HEK293 (cell line): ENCODE results near the gene RFLNA.
A peak's percentile ranks its signal among the peaks of the same experiment; 100 is the strongest.

ENCODE experiments used
- CTCF ChIA-PET: fragments of 350-600 bp; formaldehyde crosslinking; extraction: SDS; loops from one replicate; lab custom pipeline; 2021; ENCODE audit warnings: antibody characterized with exemption; lab: Yijun Ruan, JAX
- POLR2A ChIA-PET: fragments of 300-600 bp; formaldehyde crosslinking; extraction: SDS; loops from one replicate; lab custom pipeline; 2020; ENCODE audit warnings: antibody characterized with exemption, inconsistent platforms; lab: Yijun Ruan, JAX
- H3K27ac ChIP-seq: fragments of 200-500 bp; sonication (Bioruptor generic); 2 replicates; pipeline ENCODE4 v1.5.1; 2014; ENCODE audit warnings: low read depth, low read length, control low read depth, inconsistent platforms; ENCODE audit errors: extremely low read depth
- H3K36me3 ChIP-seq, 2 experiments: fragments of 200-500 bp in 1 of 2; sonication (Bioruptor generic) in 1 of 2; 1 replicate in 1 of 2; 2 replicates in 1 of 2; pipeline ENCODE4 v1.5.1; 2014 to 2017; ENCODE audit warnings: inconsistent platforms in 2 of 2, low read length in 2 of 2; ENCODE audit not compliant: control insufficient read depth in 2 of 2, insufficient read depth in 1 of 2
- H3K4me1 ChIP-seq: fragments of 200-500 bp; sonication (Bioruptor generic); 2 replicates; pipeline ENCODE4 v1.5.1; 2014; ENCODE audit warnings: mild to moderate bottlenecking, low read length, inconsistent platforms; ENCODE audit not compliant: control insufficient read depth, insufficient read depth
- H3K4me3 ChIP-seq: 2 replicates; pipeline ENCODE4 v1.5.1; 2011; ENCODE audit warnings: low read depth, mild to moderate bottlenecking, control low read depth, low read length, moderate library complexity
- H3K9me3 ChIP-seq: fragments of 200-500 bp; sonication (Bioruptor generic); 2 replicates; pipeline ENCODE4 v1.5.1; 2014; ENCODE audit warnings: low read depth, low read length, inconsistent platforms; ENCODE audit not compliant: control insufficient read depth, insufficient read depth
- BCL11A ChIP-seq: fragments of 450-650 bp; formaldehyde crosslinking; IDR thresholded peaks from 2 replicates; pipeline ENCODE4 v1.5.1; 2016; ENCODE audit warnings: low read depth, missing biosample characterization, missing genetic modification characterization
- BCL11B ChIP-seq: fragments of 450-650 bp; formaldehyde crosslinking; IDR thresholded peaks from 2 replicates; pipeline ENCODE4 v1.5.1; 2016; ENCODE audit warnings: low read depth, missing biosample characterization, missing genetic modification characterization
- EGR2 ChIP-seq: fragments of 450-650 bp; formaldehyde crosslinking; IDR thresholded peaks from 2 replicates; pipeline ENCODE4 v1.5.1; 2016; ENCODE audit warnings: low read depth, missing biosample characterization, missing genetic modification characterization
- GLI2 ChIP-seq: fragments of 450-650 bp; formaldehyde crosslinking; IDR thresholded peaks from 2 replicates; pipeline ENCODE4; 2017; ENCODE audit warnings: missing biosample characterization, missing genetic modification characterization, low read depth, borderline replicate concordance
- GLI4 ChIP-seq: fragments of 450-650 bp; formaldehyde crosslinking; IDR thresholded peaks from 2 replicates; pipeline ENCODE4 v1.5.1; 2016; ENCODE audit warnings: missing biosample characterization, missing genetic modification characterization
- HIC1 ChIP-seq: fragments of 450-650 bp; formaldehyde crosslinking; IDR thresholded peaks from 2 replicates; pipeline ENCODE4 v1.5.1; 2016; ENCODE audit warnings: missing biosample characterization, missing genetic modification characterization
- ZBTB8A ChIP-seq: fragments of 450-650 bp; formaldehyde crosslinking; IDR thresholded peaks from 2 replicates; pipeline ENCODE4 v1.5.1; 2016; ENCODE audit warnings: missing biosample characterization, missing genetic modification characterization
- ZFHX2 ChIP-seq: fragments of 450-650 bp; formaldehyde crosslinking; conservative IDR thresholded peaks from 2 replicates; pipeline ENCODE4 v1.5.1; 2016; ENCODE audit warnings: missing biosample characterization, missing genetic modification characterization
- ZNF26 ChIP-seq: fragments of 450-650 bp; formaldehyde crosslinking; IDR thresholded peaks from 2 replicates; pipeline ENCODE4 v1.5.1; 2016; ENCODE audit warnings: missing biosample characterization, missing genetic modification characterization
- ZNF530 ChIP-seq: fragments of 450-650 bp; formaldehyde crosslinking; IDR thresholded peaks from 2 replicates; pipeline ENCODE4 v1.5.1; 2016; ENCODE audit warnings: low read depth, missing biosample characterization, missing genetic modification characterization
- ZNF580 ChIP-seq: fragments of 450-650 bp; formaldehyde crosslinking; IDR thresholded peaks from 2 replicates; pipeline ENCODE4 v1.5.1; 2016; ENCODE audit warnings: missing biosample characterization, missing genetic modification characterization
- ZNF585B ChIP-seq: fragments of 450-650 bp; formaldehyde crosslinking; IDR thresholded peaks from 2 replicates; pipeline ENCODE4 v1.5.1; 2016; ENCODE audit warnings: missing biosample characterization, missing genetic modification characterization
- ZNF629 ChIP-seq: fragments of 450-650 bp; formaldehyde crosslinking; IDR thresholded peaks from 2 replicates; pipeline ENCODE4 v1.5.1; 2017; ENCODE audit warnings: missing biosample characterization, missing genetic modification characterization
- TF ChIP-seq, protein P1 (sequence below): fragments of 450-650 bp; formaldehyde crosslinking; IDR thresholded peaks from 2 replicates; pipeline ENCODE4 v1.5.1; 2016; ENCODE audit warnings: missing biosample characterization, missing genetic modification characterization
- TF ChIP-seq, protein P2 (sequence below): fragments of 450-650 bp; formaldehyde crosslinking; IDR thresholded peaks from 2 replicates; pipeline ENCODE4 v1.5.1; 2016; ENCODE audit warnings: missing biosample characterization, missing genetic modification characterization, borderline replicate concordance

The RFLNA gene

GRCh38 chr12:124302241-124302806 lies 7.4 kb downstream of the RFLNA start:
- ChIA-PET CTCF (interaction anchor here (0.6 kb wide), 1 partner anchor 230 kb away, joined by 3 read pairs; no protein-coding TSS in a partner anchor), POLR2A (no interaction called here)
- Histone ChIP-seq H3K27ac (no peak overlapping the region), H3K36me3 (no peaks in the 10 kb centered on the region), H3K4me3 (no peak overlapping the region), H3K4me1 (no peaks in the 10 kb centered on the region), H3K9me3 (no peaks in the 10 kb centered on the region)
- TF ChIP-seq ZNF580 (tag by site-specific recombination) = no peak
- TF ChIP-seq BCL11A = peak; percentile 79; the same call in 1 of the 2 replicates

DNA sequence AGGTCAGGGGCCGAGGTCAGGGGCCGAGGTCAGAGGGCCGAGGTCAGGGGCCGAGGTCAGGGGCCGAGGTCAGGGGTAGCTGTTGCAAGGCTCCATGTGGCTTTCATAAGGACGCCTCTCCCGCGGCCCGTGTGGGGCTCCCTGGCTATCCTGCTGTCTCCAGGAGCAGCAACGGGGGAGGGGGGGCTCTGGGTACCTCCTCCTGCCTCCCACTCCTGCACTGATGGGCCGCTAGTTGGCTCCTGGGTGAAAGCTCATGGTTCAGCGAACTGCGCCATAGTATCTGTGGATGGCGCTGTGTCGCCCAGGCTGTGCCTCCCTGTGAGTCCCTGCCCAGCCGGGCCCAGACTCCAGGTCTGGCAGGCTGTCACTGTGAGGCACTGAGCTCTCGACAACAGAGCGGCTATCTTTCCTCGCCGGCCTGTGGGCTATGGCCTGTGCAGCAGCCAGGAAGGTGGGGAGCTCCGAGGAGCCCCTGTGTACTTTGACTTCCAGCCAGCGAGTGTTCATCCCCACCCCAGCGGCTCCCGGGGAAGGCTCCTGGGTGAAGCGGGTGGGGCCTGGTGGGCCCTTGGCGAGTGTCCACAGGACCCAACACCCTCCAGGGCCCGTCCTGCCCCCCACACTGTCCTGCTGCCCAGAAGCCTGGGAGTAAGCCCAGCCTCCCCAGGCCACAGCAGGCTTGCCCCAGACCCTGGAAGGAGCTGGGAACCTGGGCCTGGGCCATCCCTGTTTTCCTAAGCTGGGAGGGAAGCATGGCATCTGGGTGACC lies 8.1 kb downstream of the RFLNA start:
- Histone ChIP-seq H3K4me3 (no peak overlapping the region), H3K36me3 (no peaks in the 10 kb centered on the region), H3K9me3 (no peaks in the 10 kb centered on the region), H3K4me1 (no peaks in the 10 kb centered on the region), H3K27ac (no peak overlapping the region)
- POLR2A ChIA-PET = no interaction called here
- CTCF ChIA-PET = no interaction called here
- TF ChIP-seq BCL11B (tag by site-specific recombination) (peak; percentile 84), ZNF629 (tag by site-specific recombination) (no peak)

DNA sequence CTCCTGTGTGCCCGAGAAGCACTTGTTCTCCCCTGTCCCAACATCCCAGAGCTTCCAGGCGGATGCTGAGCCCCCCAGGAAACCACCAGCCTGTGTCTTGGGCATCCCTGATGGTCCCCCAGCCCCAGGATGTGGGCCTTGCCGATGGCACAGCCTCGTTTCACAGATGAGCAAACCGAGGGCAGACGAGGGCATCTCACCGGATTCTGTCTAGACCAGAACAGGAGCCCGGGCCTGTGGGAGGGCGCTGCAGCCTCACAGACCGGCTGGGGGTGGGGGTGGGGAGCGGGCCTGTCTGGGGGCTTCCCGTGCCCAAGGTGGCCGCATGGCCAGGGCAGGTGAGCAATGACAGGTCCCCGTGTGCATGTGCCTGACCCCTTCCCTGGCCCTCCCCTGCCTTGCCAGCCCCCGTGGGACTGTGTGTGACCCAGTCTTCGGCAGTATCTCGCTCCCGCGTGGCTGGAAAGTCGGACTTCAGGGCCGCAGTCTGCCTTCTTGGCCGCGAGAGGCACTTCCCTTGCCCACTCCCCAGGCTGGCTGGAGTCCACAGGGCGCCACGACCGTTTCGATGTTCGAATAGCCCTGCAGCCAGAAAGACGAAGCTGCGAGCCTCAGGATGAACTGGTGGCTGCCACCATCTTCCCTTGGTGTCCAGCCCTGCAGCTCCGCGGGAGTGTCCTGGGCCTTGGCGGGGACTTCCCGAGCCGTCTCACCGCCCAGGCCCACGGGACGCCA lies 8.9 kb downstream of the RFLNA start:
- Histone ChIP-seq H3K27ac (no peak overlapping the region), H3K4me3 (no peak overlapping the region), H3K36me3 (no peaks in the 10 kb centered on the region), H3K4me1 (no peaks in the 10 kb centered on the region), H3K9me3 (no peaks in the 10 kb centered on the region)
- CTCF ChIA-PET = no interaction called here
- POLR2A ChIA-PET = no interaction called here
- no peak for TF ChIP-seq GLI4 (tag by site-specific recombination)
- no peak for TF ChIP-seq ZBTB8A (tag by site-specific recombination)
- TF ChIP-seq, protein P1, sequence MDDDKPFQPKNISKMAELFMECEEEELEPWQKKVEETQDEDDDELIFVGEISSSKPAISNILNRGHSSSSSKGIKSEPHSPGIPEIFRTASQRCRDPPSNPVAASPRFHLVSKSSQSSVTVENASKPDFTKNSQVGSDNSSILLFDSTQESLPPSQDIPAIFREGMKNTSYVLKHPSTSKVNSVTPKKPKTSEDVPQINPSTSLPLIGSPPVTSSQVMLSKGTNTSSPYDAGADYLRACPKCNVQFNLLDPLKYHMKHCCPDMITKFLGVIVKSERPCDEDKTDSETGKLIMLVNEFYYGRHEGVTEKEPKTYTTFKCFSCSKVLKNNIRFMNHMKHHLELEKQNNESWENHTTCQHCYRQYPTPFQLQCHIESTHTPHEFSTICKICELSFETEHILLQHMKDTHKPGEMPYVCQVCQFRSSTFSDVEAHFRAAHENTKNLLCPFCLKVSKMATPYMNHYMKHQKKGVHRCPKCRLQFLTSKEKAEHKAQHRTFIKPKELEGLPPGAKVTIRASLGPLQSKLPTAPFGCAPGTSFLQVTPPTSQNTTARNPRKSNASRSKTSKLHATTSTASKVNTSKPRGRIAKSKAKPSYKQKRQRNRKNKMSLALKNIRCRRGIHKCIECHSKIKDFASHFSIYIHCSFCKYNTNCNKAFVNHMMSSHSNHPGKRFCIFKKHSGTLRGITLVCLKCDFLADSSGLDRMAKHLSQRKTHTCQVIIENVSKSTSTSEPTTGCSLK (tag by site-specific recombination) = no peak
- TF ChIP-seq, protein P2, sequence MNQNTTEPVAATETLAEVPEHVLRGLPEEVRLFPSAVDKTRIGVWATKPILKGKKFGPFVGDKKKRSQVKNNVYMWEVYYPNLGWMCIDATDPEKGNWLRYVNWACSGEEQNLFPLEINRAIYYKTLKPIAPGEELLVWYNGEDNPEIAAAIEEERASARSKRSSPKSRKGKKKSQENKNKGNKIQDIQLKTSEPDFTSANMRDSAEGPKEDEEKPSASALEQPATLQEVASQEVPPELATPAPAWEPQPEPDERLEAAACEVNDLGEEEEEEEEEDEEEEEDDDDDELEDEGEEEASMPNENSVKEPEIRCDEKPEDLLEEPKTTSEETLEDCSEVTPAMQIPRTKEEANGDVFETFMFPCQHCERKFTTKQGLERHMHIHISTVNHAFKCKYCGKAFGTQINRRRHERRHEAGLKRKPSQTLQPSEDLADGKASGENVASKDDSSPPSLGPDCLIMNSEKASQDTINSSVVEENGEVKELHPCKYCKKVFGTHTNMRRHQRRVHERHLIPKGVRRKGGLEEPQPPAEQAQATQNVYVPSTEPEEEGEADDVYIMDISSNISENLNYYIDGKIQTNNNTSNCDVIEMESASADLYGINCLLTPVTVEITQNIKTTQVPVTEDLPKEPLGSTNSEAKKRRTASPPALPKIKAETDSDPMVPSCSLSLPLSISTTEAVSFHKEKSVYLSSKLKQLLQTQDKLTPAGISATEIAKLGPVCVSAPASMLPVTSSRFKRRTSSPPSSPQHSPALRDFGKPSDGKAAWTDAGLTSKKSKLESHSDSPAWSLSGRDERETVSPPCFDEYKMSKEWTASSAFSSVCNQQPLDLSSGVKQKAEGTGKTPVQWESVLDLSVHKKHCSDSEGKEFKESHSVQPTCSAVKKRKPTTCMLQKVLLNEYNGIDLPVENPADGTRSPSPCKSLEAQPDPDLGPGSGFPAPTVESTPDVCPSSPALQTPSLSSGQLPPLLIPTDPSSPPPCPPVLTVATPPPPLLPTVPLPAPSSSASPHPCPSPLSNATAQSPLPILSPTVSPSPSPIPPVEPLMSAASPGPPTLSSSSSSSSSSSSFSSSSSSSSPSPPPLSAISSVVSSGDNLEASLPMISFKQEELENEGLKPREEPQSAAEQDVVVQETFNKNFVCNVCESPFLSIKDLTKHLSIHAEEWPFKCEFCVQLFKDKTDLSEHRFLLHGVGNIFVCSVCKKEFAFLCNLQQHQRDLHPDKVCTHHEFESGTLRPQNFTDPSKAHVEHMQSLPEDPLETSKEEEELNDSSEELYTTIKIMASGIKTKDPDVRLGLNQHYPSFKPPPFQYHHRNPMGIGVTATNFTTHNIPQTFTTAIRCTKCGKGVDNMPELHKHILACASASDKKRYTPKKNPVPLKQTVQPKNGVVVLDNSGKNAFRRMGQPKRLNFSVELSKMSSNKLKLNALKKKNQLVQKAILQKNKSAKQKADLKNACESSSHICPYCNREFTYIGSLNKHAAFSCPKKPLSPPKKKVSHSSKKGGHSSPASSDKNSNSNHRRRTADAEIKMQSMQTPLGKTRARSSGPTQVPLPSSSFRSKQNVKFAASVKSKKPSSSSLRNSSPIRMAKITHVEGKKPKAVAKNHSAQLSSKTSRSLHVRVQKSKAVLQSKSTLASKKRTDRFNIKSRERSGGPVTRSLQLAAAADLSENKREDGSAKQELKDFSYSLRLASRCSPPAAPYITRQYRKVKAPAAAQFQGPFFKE (tag by site-specific recombination) = no peak
- TF ChIP-seq HIC1 = no peak
- TF ChIP-seq ZFHX2 (tag by site-specific recombination) = no peak
- TF ChIP-seq ZNF585B = no peak
- no peak for TF ChIP-seq ZNF26
- no peak for TF ChIP-seq GLI2 (tag by site-specific recombination)
- no peak for TF ChIP-seq ZNF530 (tag by site-specific recombination)
- no peak for TF ChIP-seq EGR2 (tag by site-specific recombination)
